Natural killer cell treated with Interleukin-12 subunit alpha and Interleukin-12 subunit beta and Interleukin-15 and Interleukin-18, amount 100 ng/mL, for 72 hours (primary cell): ENCODE measurements around the gene MGAT5. TPM values are rescaled to one million over a fixed set of nuclear protein-coding genes. Genes with fewer than 3 reads are reported as not detected.

Source experiments
- ATAC-seq, 2 donors: fragments of 150-1000 bp; cut with Tn5 transposase in 1 of 2; sonication (Bioruptor Pico), chemical (Tn5 transposase) in 1 of 2; 2 replicates each; pipeline ENCODE4 v1.10.0; 2021
- DNase-seq: peaks from one replicate; pipeline ENCODE4 v3.0.0; 2022; ENCODE audit warnings: low spot score
- H3K27ac Mint-ChIP-seq, 2 donors: 1 replicate in 1 of 2; 2 replicates in 1 of 2; pipeline ENCODE4 v1.8.0; 2022; ENCODE audit warnings: mixed read lengths in 2 of 2, mild to moderate bottlenecking in 1 of 2, moderate library complexity in 1 of 2
- H3K27me3 Mint-ChIP-seq, 2 donors: 1 replicate in 1 of 2; 2 replicates in 1 of 2; pipeline ENCODE4 v1.8.0; 2022; ENCODE audit warnings: mixed read lengths in 2 of 2
- H3K36me3 Mint-ChIP-seq: one replicate; pipeline ENCODE4 v1.8.0; 2022; ENCODE audit warnings: mixed read lengths
- H3K4me1 Mint-ChIP-seq, 2 donors: 1 replicate in 1 of 2; 2 replicates in 1 of 2; pipeline ENCODE4 v1.8.0; 2022; ENCODE audit warnings: low read depth in 2 of 2, mixed read lengths in 2 of 2, mild to moderate bottlenecking in 1 of 2
- H3K4me3 Mint-ChIP-seq: one replicate; pipeline ENCODE4 v1.8.0; 2022; ENCODE audit warnings: mixed read lengths
- H3K9me3 Mint-ChIP-seq: 2 replicates; pipeline ENCODE4 v1.8.0; 2022; ENCODE audit warnings: mixed read lengths
- total RNA-seq, 2 donors: library from RNA; stranded (reverse); gene quantifications; one replicate each; pipeline ENCODE4 v1.2.3, GENCODE V29; 2022

The MGAT5 gene
- total RNA-seq, 2 donors from 2014 or later = 58.1 to 99.5 TPM

GRCh38 chr2:134429886-134430285 is 176.0 kb downstream of the MGAT5 start:
- Mint-ChIP-seq H3K9me3 (no peaks in the 10 kb centered on the region), H3K27ac (no peak overlapping the region), H3K27me3 (no peaks in the 10 kb centered on the region), H3K4me3 (no peak overlapping the region), H3K36me3 (peaks cover 8% of the 10 kb centered on the region), H3K4me1 (peaks cover 14% of the 10 kb centered on the region in 2 donors)
- no peak for ATAC-seq
- DNase-seq = no peak

DNA sequence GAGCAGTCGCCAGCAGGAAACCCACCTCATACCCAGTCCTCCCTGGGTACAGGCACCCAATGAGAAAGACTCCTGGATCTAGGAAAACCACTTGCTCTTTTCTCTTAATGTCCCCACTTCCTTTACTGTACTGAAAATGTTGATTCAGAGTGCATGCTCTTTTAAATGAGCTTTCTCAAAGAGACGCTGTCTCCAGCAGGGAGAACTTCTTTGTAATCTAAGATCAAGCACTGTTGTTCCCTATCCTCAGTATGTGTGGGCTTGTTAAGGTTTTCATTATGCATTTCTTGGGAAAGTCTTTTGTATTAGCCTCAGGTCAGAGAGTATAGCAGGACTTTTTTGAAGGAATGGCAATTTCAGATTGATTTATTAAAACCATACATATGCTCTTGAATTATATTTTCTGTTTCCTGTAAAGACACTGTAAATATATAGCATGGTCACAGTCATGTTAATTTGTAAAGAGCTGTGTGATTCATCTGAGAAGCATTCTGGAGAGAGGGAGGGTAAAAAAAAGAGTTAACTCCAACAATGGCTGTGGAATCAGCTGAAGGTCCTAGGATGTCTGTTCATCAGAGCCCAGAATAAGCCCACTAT is 178.1 kb downstream of the MGAT5 start:
- Mint-ChIP-seq H3K27me3 (no peaks in the 10 kb centered on the region), H3K4me3 (no peak overlapping the region), H3K27ac (no peak overlapping the region), H3K9me3 (no peaks in the 10 kb centered on the region), H3K36me3 (peaks cover 6% of the 10 kb centered on the region), H3K4me1 (no peaks in the 10 kb centered on the region)
- DNase-seq (no peak), ATAC-seq (no peak)

DNA sequence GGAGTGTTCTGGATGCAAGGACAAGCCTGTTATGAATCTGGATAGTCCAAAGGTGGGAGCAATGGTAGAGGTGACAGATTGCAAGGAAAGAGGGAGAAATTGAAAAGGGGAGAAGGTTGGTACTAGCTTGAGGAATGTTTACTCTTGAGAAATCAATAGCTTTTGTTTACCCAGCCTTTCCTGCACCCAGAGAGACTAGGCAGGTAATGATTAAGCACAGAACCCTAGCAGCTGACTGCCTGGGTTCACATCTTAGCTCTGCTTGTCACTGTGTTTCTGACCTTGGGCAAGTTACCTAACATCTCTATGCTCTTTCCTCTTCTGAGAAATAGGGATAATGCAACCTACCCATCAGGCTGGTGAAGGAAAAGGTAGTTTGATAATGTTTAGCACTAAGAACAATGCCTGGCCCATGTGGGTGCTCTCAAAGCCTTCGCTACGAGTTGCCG is 178.6 kb downstream of the MGAT5 start:
- H3K4me3 Mint-ChIP-seq = no peak overlapping the region
- DNase-seq (no peak), ATAC-seq (no peak)
- H3K27ac Mint-ChIP-seq = no peak overlapping the region
- no peaks in the 10 kb centered on the region for H3K27me3 Mint-ChIP-seq
- peaks cover 6% of the 10 kb centered on the region for H3K36me3 Mint-ChIP-seq
- no peaks in the 10 kb centered on the region for H3K4me1 Mint-ChIP-seq
- H3K9me3 Mint-ChIP-seq = no peaks in the 10 kb centered on the region

- no peaks in the 10 kb centered on the region for H3K36me3 Mint-ChIP-seq
- H3K27me3 Mint-ChIP-seq = no peaks in the 10 kb centered on the region
- ATAC-seq (no peak), DNase-seq (no peak)
- H3K4me3 Mint-ChIP-seq = no peak overlapping the region
- H3K9me3 Mint-ChIP-seq = no peaks in the 10 kb centered on the region
- no peak overlapping the region for H3K27ac Mint-ChIP-seq
- no peaks in the 10 kb centered on the region for H3K4me1 Mint-ChIP-seq
Observed at GRCh38 chr2:134433469-134433868, 179.6 kb downstream of the MGAT5 start.

DNA sequence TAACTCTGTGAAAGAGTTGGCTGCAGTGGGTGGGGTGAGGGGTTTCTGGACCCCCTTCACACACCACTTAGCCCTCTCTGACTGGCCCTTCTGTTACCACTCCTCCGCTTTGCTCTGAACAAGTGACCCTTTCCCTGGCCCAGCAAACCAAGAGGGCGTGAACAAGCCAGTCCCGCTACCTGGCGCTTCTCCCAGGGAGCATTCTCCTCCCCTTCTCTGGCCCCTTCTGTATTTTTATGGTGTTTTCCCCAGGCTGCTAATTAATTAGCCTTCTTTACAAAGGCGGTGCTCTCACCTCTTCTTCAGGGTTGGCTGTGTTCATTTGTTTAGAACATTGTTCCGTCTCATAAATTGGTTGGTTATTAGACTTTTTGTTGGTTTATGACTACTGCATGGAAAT is 180.1 kb downstream of the MGAT5 start:
- H3K27me3 Mint-ChIP-seq = no peaks in the 10 kb centered on the region
- H3K36me3 Mint-ChIP-seq = no peaks in the 10 kb centered on the region
- DNase-seq = no peak
- H3K4me3 Mint-ChIP-seq = no peak overlapping the region
- ATAC-seq = no peak
- H3K4me1 Mint-ChIP-seq = no peaks in the 10 kb centered on the region
- no peak overlapping the region for H3K27ac Mint-ChIP-seq
- H3K9me3 Mint-ChIP-seq = no peaks in the 10 kb centered on the region

- no peaks in the 10 kb centered on the region for H3K9me3 Mint-ChIP-seq
- no peak overlapping the region for H3K27ac Mint-ChIP-seq
- H3K27me3 Mint-ChIP-seq = no peaks in the 10 kb centered on the region
- no peak for DNase-seq
- no peak overlapping the region for H3K4me3 Mint-ChIP-seq
- no peak for ATAC-seq
- H3K36me3 Mint-ChIP-seq = no peaks in the 10 kb centered on the region
- H3K4me1 Mint-ChIP-seq = no peaks in the 10 kb centered on the region
Observed at GRCh38 chr2:134435505-134435904, 181.6 kb downstream of the MGAT5 start.

- Mint-ChIP-seq H3K27me3 (no peaks in the 10 kb centered on the region), H3K27ac (no peak overlapping the region), H3K36me3 (no peaks in the 10 kb centered on the region), H3K9me3 (no peaks in the 10 kb centered on the region), H3K4me3 (no peak overlapping the region), H3K4me1 (peaks cover 0 to under 1% of the 10 kb centered on the region in 2 donors)
- ATAC-seq = no peak
- no peak for DNase-seq
Observed at GRCh38 chr2:134435936-134436335, 182.1 kb downstream of the MGAT5 start.

DNA sequence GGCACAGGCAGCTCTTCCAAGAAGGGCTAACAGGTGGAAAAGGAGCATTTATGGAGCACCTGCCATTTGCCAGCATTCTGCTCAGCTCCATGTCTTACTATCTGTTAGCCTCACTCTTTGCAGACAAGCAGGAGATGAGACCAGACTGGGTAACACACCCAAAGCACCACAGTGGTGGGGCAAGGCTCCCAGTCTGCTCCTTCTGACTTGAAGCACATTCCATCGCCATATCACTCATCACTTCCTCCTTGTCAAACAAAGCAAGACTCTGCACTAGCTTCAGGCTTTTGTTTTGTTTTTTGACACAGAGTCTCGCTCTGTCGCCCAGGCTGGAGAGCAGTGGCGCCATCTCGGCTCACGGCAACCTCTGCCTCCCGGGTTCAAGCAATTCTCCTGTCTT is 182.8 kb downstream of the MGAT5 start:
- no peaks in the 10 kb centered on the region for H3K9me3 Mint-ChIP-seq
- no peaks in the 10 kb centered on the region for H3K27me3 Mint-ChIP-seq
- no peaks in the 10 kb centered on the region for H3K36me3 Mint-ChIP-seq
- no peak overlapping the region for H3K27ac Mint-ChIP-seq
- DNase-seq = no peak
- no peak for ATAC-seq
- H3K4me1 Mint-ChIP-seq = peaks cover 0 to 3% of the 10 kb centered on the region in 2 donors
- H3K4me3 Mint-ChIP-seq = no peak overlapping the region

DNA sequence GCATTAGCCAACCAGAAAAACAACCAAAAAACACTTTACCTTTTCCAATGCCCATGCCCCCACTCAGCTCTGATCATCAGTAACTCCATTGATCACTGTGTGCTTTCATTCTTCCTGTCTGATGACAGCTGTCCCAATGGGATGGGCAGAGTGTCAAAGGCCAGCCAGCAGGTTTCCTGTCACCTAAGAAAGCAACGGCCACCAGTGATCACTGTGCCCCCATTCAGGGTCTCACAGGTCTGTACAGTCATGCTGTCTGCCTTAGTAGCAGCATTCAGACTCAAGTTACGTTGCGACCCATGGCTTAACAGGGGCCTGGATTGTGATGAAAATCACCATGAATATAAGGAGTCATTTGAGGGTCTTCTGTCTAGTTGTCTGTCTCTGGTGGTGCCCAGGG is 184.5 kb downstream of the MGAT5 start:
- ATAC-seq = no peak
- Mint-ChIP-seq H3K9me3 (no peaks in the 10 kb centered on the region), H3K4me3 (no peak overlapping the region), H3K4me1 (peaks cover 0 to 3% of the 10 kb centered on the region in 2 donors), H3K27me3 (no peaks in the 10 kb centered on the region), H3K36me3 (no peaks in the 10 kb centered on the region), H3K27ac (no peak overlapping the region)
- no peak for DNase-seq

- ATAC-seq (no peak), DNase-seq (no peak)
- no peaks in the 10 kb centered on the region for H3K27me3 Mint-ChIP-seq
- H3K9me3 Mint-ChIP-seq = no peaks in the 10 kb centered on the region
- H3K36me3 Mint-ChIP-seq = no peaks in the 10 kb centered on the region
- peaks cover 0 to 3% of the 10 kb centered on the region in 2 donors for H3K4me1 Mint-ChIP-seq
- H3K4me3 Mint-ChIP-seq = no peak overlapping the region
- H3K27ac Mint-ChIP-seq = no peak overlapping the region
Observed at GRCh38 chr2:134440336-134440909, 186.6 kb downstream of the MGAT5 start.

DNA sequence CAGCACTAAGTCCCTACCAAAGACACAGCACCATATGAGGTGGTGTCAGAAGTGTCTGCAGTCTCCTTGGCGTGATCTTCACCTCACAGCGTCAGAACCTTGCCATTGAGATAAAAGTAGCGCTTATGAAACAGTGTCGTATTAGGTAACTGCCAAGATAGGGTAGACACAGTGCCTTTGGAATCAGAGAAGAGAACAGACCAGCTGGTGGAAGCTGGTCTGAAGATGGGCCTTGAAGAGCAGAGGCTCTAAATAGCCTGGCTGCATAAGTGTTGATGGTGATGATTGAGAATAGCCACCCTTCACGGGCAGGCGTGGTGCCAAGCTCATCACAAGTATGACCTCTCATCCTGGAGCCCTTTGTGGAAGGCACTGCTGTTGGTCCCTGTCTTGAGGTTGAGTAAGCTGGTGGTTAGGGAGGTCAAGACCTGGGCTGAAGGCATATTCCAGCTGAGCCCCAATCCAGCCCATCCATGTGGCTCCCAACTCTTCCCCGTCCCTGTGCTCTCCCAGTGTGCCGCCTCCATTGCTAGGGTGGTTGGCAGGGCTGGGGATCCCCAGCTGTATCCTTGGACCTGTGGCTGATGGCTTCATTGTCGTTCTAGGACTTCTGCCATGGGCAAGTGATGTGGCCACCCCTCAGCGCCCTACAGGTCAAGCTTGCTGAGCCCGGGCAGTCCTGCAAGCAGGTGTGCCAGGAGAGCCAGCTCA is 187.4 kb downstream of the MGAT5 start:
- H3K27ac Mint-ChIP-seq = no peak overlapping the region
- H3K27me3 Mint-ChIP-seq = no peaks in the 10 kb centered on the region

GRCh38 chr2:134443814-134444480 is 190.1 kb downstream of the MGAT5 start:
- no peak for ATAC-seq
- Mint-ChIP-seq H3K4me3 (no peak overlapping the region), H3K9me3 (no peaks in the 10 kb centered on the region), H3K27me3 (no peaks in the 10 kb centered on the region), H3K27ac (no peak overlapping the region), H3K4me1 (peaks cover 0 to 3% of the 10 kb centered on the region in 2 donors), H3K36me3 (no peaks in the 10 kb centered on the region)
- no peak for DNase-seq

More for the DNA sequence above, 187.4 kb downstream of the MGAT5 start:
- H3K36me3 Mint-ChIP-seq = no peaks in the 10 kb centered on the region
- no peak for DNase-seq
- H3K4me3 Mint-ChIP-seq = no peak overlapping the region
- H3K9me3 Mint-ChIP-seq = no peaks in the 10 kb centered on the region
- peaks cover 0 to 3% of the 10 kb centered on the region in 2 donors for H3K4me1 Mint-ChIP-seq
- ATAC-seq = no peak

DNA sequence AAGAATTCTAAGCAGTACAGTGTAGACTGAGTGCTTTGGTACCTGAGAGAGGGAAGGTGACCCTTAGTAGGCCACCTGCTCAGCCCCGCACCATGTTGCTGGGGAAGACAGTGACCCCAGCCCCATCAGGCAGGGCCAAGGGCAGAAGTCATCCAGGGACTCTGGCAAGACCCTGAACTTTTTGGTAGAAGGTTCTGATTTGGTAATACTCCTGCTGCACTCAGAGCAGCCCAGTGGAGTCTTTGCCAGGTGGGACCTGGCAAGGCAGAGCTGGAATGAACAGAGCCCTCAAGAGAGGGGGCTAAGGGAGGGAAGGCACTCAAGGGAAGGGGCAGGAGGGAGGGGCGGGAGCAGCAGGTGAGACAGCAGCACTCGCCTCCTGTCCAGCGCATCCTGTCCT is 191.2 kb downstream of the MGAT5 start:
- H3K4me1 Mint-ChIP-seq = peaks cover 0 to 3% of the 10 kb centered on the region in 2 donors
- H3K4me3 Mint-ChIP-seq = no peak overlapping the region
- H3K27ac Mint-ChIP-seq = no peak overlapping the region
- ATAC-seq = no peak
- H3K9me3 Mint-ChIP-seq = no peaks in the 10 kb centered on the region
- DNase-seq = no peak
- no peaks in the 10 kb centered on the region for H3K36me3 Mint-ChIP-seq
- H3K27me3 Mint-ChIP-seq = no peaks in the 10 kb centered on the region

- no peaks in the 10 kb centered on the region for H3K27me3 Mint-ChIP-seq
- H3K36me3 Mint-ChIP-seq = no peaks in the 10 kb centered on the region
- peaks cover 1 to 4% of the 10 kb centered on the region in 2 donors for H3K4me1 Mint-ChIP-seq
- no peaks in the 10 kb centered on the region for H3K9me3 Mint-ChIP-seq
- no peak overlapping the region for H3K4me3 Mint-ChIP-seq
- DNase-seq (no peak), ATAC-seq (no peak)
- no peak overlapping the region for H3K27ac Mint-ChIP-seq
Observed at GRCh38 chr2:134445985-134446382, 192.1 kb downstream of the MGAT5 start.
